H1 (cell line): Measurements from ENCODE around the gene TNS1. TPM values are rescaled to one million over a fixed set of nuclear protein-coding genes. Genes with fewer than 3 reads are reported as not detected.

Source experiments
- BACH1 ChIP-seq: IDR thresholded peaks from 2 replicates; pipeline ENCODE4 v1.6.1; 2012; ENCODE audit warnings: low read length, improper control_type of control experiment
- CREB1 ChIP-seq: IDR thresholded peaks from 2 replicates; pipeline ENCODE4 v1.6.1; 2012; ENCODE audit warnings: inconsistent platforms
- EZH2 ChIP-seq: fragments of 200-600 bp; sonication (generic); IDR thresholded peaks from 2 replicates; pipeline ENCODE4 v1.7.1; 2012; ENCODE audit warnings: low read depth, mild to moderate bottlenecking, moderate library complexity, low read length, inconsistent platforms; ENCODE audit not compliant: severe bottlenecking
- RAD21 ChIP-seq, 2 experiments: IDR thresholded peaks in 1 of 2; conservative IDR thresholded peaks in 1 of 2; 2 replicates each; pipeline ENCODE4 v1.6.1; 2011; ENCODE audit warnings: low read depth in 2 of 2, low read length in 2 of 2, improper control_type of control experiment in 1 of 2, inconsistent platforms in 1 of 2, mild to moderate bottlenecking in 1 of 2, moderate library complexity in 1 of 2
- YY1 ChIP-seq: IDR thresholded peaks from 2 replicates; pipeline ENCODE4 v1.6.1; 2011; ENCODE audit warnings: low read depth, mild to moderate bottlenecking, low read length
- polyA plus RNA-seq, 7 experiments: library from polyadenylated mRNA; depleted of rRNA in 3 of 7; stranded (reverse) in 5 of 7; unstranded in 2 of 7; fragments of >200 nt in 5 of 7; fragments of 200-250 nt in 2 of 7; gene quantifications; 1 replicate in 5 of 7; 2 replicates in 1 of 7; 4 replicates in 1 of 7; pipeline versions ENCODE4 v1.2.1 to v1.2.3, GENCODE V29; 2011 to 2013; ENCODE audit warnings: missing spikeins in 2 of 7, mixed read lengths in 2 of 7
- total RNA-seq: library from RNA; stranded (reverse); fragmentation: NEBNext Ultra II Directional; extraction: Animal tissue kit (Norgen Biotek cat#: 25700); gene quantifications from 2 replicates; pipeline ENCODE4 v1.2.1, GENCODE V29; 2021
- TF ChIP-seq, protein P1 (sequence below): IDR thresholded peaks from 2 replicates; pipeline ENCODE4 v1.6.1; 2012; ENCODE audit warnings: low read length, inconsistent platforms
- TF ChIP-seq, protein P2 (sequence below): fragments of 300-600 bp; sonication (generic); IDR thresholded peaks from 2 replicates; pipeline ENCODE4 v1.7.1; 2012; ENCODE audit warnings: low read length, moderate library complexity, mild to moderate bottlenecking, inconsistent platforms; ENCODE audit not compliant: insufficient replicate concordance
- TF ChIP-seq, protein P3 (sequence below): IDR thresholded peaks from 2 replicates; pipeline ENCODE4 v1.6.1; 2012; ENCODE audit warnings: inconsistent platforms

TNS1 gene
- total and polyA plus RNA-seq, 2 of the 8 experiments (the other 6 are each of a cell fraction or from before 2014, with no cell fraction given) = 1.5 to 5.1 TPM

DNA sequence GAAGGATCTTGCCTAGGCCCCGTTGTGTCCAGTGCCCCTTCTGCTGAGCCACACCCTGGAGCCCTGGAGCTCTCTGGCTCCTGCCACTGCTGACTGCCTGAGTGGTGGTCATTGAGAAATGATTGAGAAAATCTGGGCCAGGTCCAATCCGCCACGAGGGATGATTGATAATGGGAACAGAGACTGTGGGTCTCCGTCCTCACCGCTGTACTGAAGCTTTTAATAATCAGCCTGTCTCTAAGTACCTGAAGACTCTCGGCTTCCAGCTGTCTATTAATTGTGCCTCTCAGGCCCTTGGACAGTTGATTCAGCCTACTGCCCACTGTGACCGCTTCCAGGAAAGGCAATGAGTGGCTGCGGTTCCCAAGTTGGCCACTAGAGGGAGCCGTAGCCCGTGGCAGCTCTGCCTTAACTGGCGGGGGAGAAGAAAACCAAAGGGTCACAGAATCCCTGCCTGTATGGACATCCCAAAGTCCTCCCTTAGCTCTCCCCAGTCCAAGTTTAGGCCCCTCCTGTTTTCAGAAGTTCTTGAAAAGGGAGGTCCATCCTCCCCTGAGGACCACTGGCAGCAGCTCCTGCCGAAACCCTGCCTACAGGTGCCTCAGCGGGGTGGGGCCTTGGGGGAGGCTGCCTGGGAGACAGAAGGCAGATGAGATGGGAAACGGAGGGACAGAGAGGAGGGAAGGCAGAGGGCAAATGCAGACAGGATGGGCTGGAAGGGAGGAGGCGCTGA, 213.6 kb downstream of the TNS1 start (continued):
- TF ChIP-seq, protein P1, sequence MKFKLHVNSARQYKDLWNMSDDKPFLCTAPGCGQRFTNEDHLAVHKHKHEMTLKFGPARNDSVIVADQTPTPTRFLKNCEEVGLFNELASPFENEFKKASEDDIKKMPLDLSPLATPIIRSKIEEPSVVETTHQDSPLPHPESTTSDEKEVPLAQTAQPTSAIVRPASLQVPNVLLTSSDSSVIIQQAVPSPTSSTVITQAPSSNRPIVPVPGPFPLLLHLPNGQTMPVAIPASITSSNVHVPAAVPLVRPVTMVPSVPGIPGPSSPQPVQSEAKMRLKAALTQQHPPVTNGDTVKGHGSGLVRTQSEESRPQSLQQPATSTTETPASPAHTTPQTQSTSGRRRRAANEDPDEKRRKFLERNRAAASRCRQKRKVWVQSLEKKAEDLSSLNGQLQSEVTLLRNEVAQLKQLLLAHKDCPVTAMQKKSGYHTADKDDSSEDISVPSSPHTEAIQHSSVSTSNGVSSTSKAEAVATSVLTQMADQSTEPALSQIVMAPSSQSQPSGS = no peak
- TF ChIP-seq, protein P2, sequence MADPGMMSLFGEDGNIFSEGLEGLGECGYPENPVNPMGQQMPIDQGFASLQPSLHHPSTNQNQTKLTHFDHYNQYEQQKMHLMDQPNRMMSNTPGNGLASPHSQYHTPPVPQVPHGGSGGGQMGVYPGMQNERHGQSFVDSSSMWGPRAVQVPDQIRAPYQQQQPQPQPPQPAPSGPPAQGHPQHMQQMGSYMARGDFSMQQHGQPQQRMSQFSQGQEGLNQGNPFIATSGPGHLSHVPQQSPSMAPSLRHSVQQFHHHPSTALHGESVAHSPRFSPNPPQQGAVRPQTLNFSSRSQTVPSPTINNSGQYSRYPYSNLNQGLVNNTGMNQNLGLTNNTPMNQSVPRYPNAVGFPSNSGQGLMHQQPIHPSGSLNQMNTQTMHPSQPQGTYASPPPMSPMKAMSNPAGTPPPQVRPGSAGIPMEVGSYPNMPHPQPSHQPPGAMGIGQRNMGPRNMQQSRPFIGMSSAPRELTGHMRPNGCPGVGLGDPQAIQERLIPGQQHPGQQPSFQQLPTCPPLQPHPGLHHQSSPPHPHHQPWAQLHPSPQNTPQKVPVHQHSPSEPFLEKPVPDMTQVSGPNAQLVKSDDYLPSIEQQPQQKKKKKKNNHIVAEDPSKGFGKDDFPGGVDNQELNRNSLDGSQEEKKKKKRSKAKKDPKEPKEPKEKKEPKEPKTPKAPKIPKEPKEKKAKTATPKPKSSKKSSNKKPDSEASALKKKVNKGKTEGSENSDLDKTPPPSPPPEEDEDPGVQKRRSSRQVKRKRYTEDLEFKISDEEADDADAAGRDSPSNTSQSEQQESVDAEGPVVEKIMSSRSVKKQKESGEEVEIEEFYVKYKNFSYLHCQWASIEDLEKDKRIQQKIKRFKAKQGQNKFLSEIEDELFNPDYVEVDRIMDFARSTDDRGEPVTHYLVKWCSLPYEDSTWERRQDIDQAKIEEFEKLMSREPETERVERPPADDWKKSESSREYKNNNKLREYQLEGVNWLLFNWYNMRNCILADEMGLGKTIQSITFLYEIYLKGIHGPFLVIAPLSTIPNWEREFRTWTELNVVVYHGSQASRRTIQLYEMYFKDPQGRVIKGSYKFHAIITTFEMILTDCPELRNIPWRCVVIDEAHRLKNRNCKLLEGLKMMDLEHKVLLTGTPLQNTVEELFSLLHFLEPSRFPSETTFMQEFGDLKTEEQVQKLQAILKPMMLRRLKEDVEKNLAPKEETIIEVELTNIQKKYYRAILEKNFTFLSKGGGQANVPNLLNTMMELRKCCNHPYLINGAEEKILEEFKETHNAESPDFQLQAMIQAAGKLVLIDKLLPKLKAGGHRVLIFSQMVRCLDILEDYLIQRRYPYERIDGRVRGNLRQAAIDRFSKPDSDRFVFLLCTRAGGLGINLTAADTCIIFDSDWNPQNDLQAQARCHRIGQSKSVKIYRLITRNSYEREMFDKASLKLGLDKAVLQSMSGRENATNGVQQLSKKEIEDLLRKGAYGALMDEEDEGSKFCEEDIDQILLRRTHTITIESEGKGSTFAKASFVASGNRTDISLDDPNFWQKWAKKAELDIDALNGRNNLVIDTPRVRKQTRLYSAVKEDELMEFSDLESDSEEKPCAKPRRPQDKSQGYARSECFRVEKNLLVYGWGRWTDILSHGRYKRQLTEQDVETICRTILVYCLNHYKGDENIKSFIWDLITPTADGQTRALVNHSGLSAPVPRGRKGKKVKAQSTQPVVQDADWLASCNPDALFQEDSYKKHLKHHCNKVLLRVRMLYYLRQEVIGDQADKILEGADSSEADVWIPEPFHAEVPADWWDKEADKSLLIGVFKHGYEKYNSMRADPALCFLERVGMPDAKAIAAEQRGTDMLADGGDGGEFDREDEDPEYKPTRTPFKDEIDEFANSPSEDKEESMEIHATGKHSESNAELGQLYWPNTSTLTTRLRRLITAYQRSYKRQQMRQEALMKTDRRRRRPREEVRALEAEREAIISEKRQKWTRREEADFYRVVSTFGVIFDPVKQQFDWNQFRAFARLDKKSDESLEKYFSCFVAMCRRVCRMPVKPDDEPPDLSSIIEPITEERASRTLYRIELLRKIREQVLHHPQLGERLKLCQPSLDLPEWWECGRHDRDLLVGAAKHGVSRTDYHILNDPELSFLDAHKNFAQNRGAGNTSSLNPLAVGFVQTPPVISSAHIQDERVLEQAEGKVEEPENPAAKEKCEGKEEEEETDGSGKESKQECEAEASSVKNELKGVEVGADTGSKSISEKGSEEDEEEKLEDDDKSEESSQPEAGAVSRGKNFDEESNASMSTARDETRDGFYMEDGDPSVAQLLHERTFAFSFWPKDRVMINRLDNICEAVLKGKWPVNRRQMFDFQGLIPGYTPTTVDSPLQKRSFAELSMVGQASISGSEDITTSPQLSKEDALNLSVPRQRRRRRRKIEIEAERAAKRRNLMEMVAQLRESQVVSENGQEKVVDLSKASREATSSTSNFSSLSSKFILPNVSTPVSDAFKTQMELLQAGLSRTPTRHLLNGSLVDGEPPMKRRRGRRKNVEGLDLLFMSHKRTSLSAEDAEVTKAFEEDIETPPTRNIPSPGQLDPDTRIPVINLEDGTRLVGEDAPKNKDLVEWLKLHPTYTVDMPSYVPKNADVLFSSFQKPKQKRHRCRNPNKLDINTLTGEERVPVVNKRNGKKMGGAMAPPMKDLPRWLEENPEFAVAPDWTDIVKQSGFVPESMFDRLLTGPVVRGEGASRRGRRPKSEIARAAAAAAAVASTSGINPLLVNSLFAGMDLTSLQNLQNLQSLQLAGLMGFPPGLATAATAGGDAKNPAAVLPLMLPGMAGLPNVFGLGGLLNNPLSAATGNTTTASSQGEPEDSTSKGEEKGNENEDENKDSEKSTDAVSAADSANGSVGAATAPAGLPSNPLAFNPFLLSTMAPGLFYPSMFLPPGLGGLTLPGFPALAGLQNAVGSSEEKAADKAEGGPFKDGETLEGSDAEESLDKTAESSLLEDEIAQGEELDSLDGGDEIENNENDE = no peak
- TF ChIP-seq, protein P3, sequence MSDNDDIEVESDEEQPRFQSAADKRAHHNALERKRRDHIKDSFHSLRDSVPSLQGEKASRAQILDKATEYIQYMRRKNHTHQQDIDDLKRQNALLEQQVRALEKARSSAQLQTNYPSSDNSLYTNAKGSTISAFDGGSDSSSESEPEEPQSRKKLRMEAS = no peak
- TF ChIP-seq BACH1 = no peak
- TF ChIP-seq EZH2 = no peak
- TF ChIP-seq CREB1 = no peak
- TF ChIP-seq RAD21 (IDR thresholded peaks at IDR 0.05 in 1 of 2, conservative IDR thresholded peaks at IDR 0.05 in 1 of 2; ENCODE audit: low read depth in 2 of 2, low read length in 2 of 2) = peak; percentile 97 to 99
- 0 out of 2 replicates have a peak, but pooled peaks have one; percentile 32 for TF ChIP-seq YY1
